ENCODE measurements around the gene SMAD7. TPM values are rescaled to one million over a fixed set of nuclear protein-coding genes. Genes with fewer than 3 reads are reported as not detected.

SMAD7 gene
- total RNA-seq, 5 donors from 2014 or later (not counting 1 experiment from before 2014, with no cell fraction given) = 28.5 to 138 (median 57.7) TPM

DNA sequence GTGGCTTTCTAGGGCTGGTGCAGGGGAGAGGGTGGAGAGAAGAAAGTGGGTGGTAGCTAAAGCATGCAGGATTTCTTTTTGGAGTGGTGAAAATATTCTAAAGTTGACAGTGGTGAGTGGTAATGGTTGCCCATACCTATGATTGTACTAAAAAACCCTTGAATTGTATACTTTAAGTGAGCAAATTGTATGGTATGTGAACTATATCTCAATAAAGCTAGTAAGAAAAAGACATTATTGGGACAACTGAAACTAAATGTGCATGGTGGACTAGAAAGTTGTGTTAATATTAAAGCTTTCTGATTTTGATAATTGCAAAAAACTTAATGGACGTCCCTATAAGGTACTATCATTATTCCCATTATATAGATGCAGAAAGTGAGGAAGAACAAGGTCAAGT, 50.3 kb downstream of the SMAD7 start:
- no peak for DNase-seq
- H3K4me3 Mint-ChIP-seq = no peak overlapping the region
- H3K27ac ChIP-seq (ENCODE audit: low read length) = no peak overlapping the region
- H3K27me3 ChIP-seq (replicated peaks in 1 of 2; ENCODE audit: control insufficient read depth in 2 of 2, extremely low read depth in 1 of 2, insufficient read depth in 2 of 2, low read length in 1 of 2) = peaks cover 0 to 9% of the 10 kb centered on the region in 2 experiments
- peaks cover 7% of the 10 kb centered on the region for H3K36me3 Mint-ChIP-seq
- H3K4me3 ChIP-seq (ENCODE audit: control insufficient read depth in 1 of 2, extremely low read depth in 1 of 2, low read length in 1 of 2) = no peak overlapping the region
- no CpG with 5 or more reads among the region's 1 CpG for WGBS (ENCODE audit: insufficient coverage)
- no peak for ATAC-seq (replicated peaks in 1 of 4)
- no peak overlapping the region for H3K27ac Mint-ChIP-seq
- H3K27me3 Mint-ChIP-seq = no peaks in the 10 kb centered on the region
- peaks cover 7 to 20% (median 17%) of the 10 kb centered on the region in 3 donors for H3K4me1 Mint-ChIP-seq
- H3K9me3 Mint-ChIP-seq = peaks cover 4 to 23% (median 7%) of the 10 kb centered on the region in 3 donors
- ChIA-PET POLR2A (no interaction called here), CTCF (interaction anchor here in 1 of 2 donors (0.6 kb wide), 1 partner anchor 53 kb away, joined by 3 read pairs; no protein-coding TSS in a partner anchor)
- H3K36me3 ChIP-seq (ENCODE audit: control insufficient read depth in 2 of 2, extremely low read depth in 1 of 2, insufficient read depth in 1 of 2, low read length in 1 of 2) = no peaks in the 10 kb centered on the region
- H3K4me1 ChIP-seq (ENCODE audit: control insufficient read depth in 1 of 2, extremely low read depth in 1 of 2, insufficient read depth in 2 of 2, low read length in 2 of 2) = peaks cover 0 to 2% of the 10 kb centered on the region in 2 experiments
- peaks cover 3% of the 10 kb centered on the region for H3K9me3 ChIP-seq

DNA sequence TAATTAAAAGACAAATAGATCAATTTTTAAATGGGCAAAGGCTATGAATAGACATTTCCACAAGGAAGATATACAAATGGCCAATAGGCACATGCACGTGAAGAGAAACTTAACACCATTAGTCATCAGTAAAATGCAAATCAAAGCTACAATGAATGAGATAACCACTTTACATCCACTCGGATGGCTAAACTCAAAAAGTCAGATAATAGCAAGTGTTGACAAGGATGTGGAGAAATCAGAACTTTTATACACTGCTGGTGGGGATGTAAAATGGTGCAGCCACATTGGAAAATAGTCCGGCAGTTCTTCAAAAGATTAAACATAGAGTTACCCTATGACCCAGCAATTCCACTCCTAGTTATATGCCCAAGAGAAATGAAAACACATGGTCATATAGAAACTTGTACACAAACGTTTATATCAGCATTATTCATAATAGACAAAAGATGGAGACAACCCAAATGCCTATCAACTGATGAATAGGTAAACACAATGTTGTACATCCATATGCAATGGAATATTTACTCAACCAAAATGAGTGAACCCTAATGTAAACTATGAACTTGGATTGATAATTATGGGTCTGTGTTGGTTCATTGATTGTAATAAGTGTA, 51.1 kb downstream of the SMAD7 start:
- Mint-ChIP-seq H3K36me3 (peaks cover 7% of the 10 kb centered on the region), H3K27ac (no peak overlapping the region), H3K27me3 (no peaks in the 10 kb centered on the region), H3K4me1 (peaks cover 7 to 20% (median 17%) of the 10 kb centered on the region in 3 donors), H3K9me3 (peaks cover 4 to 14% (median 7%) of the 10 kb centered on the region in 3 donors), H3K4me3 (no peak overlapping the region)
- DNase-seq (no peak), ATAC-seq (replicated peaks in 1 of 4) (no peak)
- Histone ChIP-seq H3K9me3 (no peaks in the 10 kb centered on the region), H3K4me3 (ENCODE audit: control insufficient read depth in 1 of 2, extremely low read depth in 1 of 2, low read length in 1 of 2) (no peak overlapping the region), H3K36me3 (ENCODE audit: control insufficient read depth in 2 of 2, extremely low read depth in 1 of 2, insufficient read depth in 1 of 2, low read length in 1 of 2) (no peaks in the 10 kb centered on the region), H3K27ac (ENCODE audit: low read length) (no peak overlapping the region), H3K27me3 (replicated peaks in 1 of 2; ENCODE audit: control insufficient read depth in 2 of 2, extremely low read depth in 1 of 2, insufficient read depth in 2 of 2, low read length in 1 of 2) (peaks cover 0 to 6% of the 10 kb centered on the region in 2 experiments), H3K4me1 (ENCODE audit: control insufficient read depth in 1 of 2, extremely low read depth in 1 of 2, insufficient read depth in 2 of 2, low read length in 2 of 2) (peaks cover 0 to 2% of the 10 kb centered on the region in 2 experiments)
- ChIA-PET CTCF (no interaction called here), POLR2A (no interaction called here)
- no CpG with 5 or more reads among the region's 4 CpGs for WGBS (ENCODE audit: insufficient coverage)

DNA sequence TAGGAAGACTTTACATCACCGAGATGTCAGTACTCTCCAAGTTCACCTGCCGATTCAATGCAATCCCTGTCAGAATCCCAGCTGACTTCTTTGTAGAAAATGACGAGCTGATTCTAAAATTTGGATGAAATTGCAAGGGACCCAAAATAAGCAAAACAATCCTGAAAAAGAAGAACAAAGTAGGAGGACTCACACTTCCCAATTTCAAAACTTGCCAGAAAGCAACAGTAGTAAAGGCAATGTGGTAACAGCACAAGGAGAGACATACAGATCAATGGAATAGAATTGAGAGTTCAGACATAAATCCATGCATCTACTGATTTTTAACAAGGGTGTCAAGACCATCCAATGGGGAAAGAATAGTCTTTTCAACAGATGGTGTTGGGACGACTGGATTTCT, 52.2 kb downstream of the SMAD7 start:
- H3K9me3 Mint-ChIP-seq = peaks cover 0 to 6% (median 0%) of the 10 kb centered on the region in 3 donors
- peaks cover 7 to 20% (median 17%) of the 10 kb centered on the region in 3 donors for H3K4me1 Mint-ChIP-seq
- no peaks in the 10 kb centered on the region for H3K36me3 Mint-ChIP-seq
- H3K4me3 ChIP-seq (ENCODE audit: control insufficient read depth in 1 of 2, extremely low read depth in 1 of 2, low read length in 1 of 2) = no peak overlapping the region
- ATAC-seq (replicated peaks in 1 of 4) = no peak
- WGBS (ENCODE audit: insufficient coverage) = 100% methylated on average over 1 of the region's 4 CpGs
- H3K27ac Mint-ChIP-seq = peak overlapping the region in 1 of 2 donors; percentile 45
- no peak overlapping the region for H3K27ac ChIP-seq (ENCODE audit: low read length)
- peaks cover 0 to 2% of the 10 kb centered on the region in 2 experiments for H3K4me1 ChIP-seq (ENCODE audit: control insufficient read depth in 1 of 2, extremely low read depth in 1 of 2, insufficient read depth in 2 of 2, low read length in 2 of 2)
- DNase-seq = no peak
- H3K4me3 Mint-ChIP-seq = no peak overlapping the region
- H3K9me3 ChIP-seq = no peaks in the 10 kb centered on the region
- CTCF ChIA-PET = no interaction called here
- H3K27me3 Mint-ChIP-seq = no peaks in the 10 kb centered on the region
- H3K27me3 ChIP-seq (replicated peaks in 1 of 2; ENCODE audit: control insufficient read depth in 2 of 2, extremely low read depth in 1 of 2, insufficient read depth in 2 of 2, low read length in 1 of 2) = peaks cover 0 to 5% of the 10 kb centered on the region in 2 experiments
- H3K36me3 ChIP-seq (ENCODE audit: control insufficient read depth in 2 of 2, extremely low read depth in 1 of 2, insufficient read depth in 1 of 2, low read length in 1 of 2) = no peaks in the 10 kb centered on the region
- POLR2A ChIA-PET = no interaction called here

DNA sequence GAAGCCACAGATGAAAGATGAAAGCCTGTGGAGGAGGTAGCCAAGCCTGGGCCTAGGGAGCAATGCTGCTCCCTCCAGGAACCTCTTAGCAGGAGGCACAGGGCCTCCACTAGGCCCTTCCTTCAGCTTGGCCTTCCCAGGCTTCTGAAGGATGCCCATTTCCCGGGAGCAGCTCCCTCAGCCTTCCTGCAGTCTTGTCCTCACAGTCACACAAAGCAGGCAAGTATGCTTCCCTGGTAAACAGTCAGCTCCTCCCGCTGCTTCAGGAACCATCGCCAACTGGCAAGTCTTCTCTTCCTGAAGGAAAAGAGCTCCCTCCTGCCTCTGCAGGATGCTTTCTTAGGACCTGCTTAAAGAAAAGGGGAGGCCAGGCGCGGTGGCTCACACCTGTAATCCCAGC, 53.2 kb downstream of the SMAD7 start:
- Histone ChIP-seq H3K36me3 (ENCODE audit: control insufficient read depth in 2 of 2, extremely low read depth in 1 of 2, insufficient read depth in 1 of 2, low read length in 1 of 2) (no peaks in the 10 kb centered on the region), H3K4me3 (ENCODE audit: control insufficient read depth in 1 of 2, extremely low read depth in 1 of 2, low read length in 1 of 2) (no peak overlapping the region), H3K4me1 (ENCODE audit: control insufficient read depth in 1 of 2, extremely low read depth in 1 of 2, insufficient read depth in 2 of 2, low read length in 2 of 2) (peaks cover 0 to 2% of the 10 kb centered on the region in 2 experiments), H3K27me3 (replicated peaks in 1 of 2; ENCODE audit: control insufficient read depth in 2 of 2, extremely low read depth in 1 of 2, insufficient read depth in 2 of 2, low read length in 1 of 2) (no peaks in the 10 kb centered on the region), H3K9me3 (no peaks in the 10 kb centered on the region), H3K27ac (ENCODE audit: low read length) (no peak overlapping the region)
- no peak overlapping the region for H3K27ac Mint-ChIP-seq
- ChIA-PET POLR2A (interaction anchor here in 1 of 2 donors (0.6 kb wide), 1 partner anchor 66 kb away, joined by 3 read pairs; no protein-coding TSS in a partner anchor), CTCF (interaction anchor here in 1 of 2 donors (0.7 kb wide), 1 partner anchor 94 kb away, joined by 3 read pairs; no protein-coding TSS in a partner anchor)
- WGBS (ENCODE audit: insufficient coverage) = 91% methylated on average over 3 of the region's 5 CpGs
- no peak overlapping the region for H3K4me3 Mint-ChIP-seq
- H3K4me1 Mint-ChIP-seq = peaks cover 7 to 20% (median 17%) of the 10 kb centered on the region in 3 donors
- H3K9me3 Mint-ChIP-seq = peaks cover 0 to 6% (median 0%) of the 10 kb centered on the region in 3 donors
- no peaks in the 10 kb centered on the region for H3K36me3 Mint-ChIP-seq
- H3K27me3 Mint-ChIP-seq = no peaks in the 10 kb centered on the region
- ATAC-seq (replicated peaks in 1 of 4) = no peak
- no peak for DNase-seq

DNA sequence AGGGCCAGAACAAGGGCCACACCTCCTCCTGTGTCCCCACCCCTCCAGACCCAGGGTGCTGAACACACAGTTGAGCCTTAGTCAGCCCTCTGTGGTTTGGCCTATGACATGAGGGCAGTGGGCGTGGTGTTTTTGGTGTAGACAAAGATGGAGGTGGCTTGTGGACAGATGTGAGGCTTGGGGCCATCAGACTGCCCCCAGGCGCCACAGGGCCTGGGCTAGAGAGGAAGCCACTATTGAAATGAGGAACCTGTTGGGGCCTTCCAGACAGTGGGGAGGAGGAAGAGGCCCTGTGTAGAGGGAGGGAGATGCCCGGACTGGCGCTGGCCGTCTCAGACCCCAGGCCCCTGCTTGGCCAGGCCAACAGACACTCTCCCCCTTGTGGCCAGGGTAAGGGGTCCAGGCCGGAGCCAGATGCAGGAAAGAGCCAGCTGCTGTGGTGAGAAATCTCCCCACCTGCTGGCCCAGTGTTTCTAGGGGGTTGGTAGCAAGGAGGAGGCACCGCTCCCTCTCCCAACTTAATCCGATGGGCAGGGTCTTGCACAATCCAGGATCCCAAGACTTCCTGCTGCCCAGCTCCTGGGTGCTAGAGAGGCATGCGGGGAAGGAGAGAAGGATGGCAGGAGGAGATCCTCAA, 53.8 kb downstream of the SMAD7 start:
- CTCF ChIA-PET = no interaction called here
- no peaks in the 10 kb centered on the region for H3K36me3 Mint-ChIP-seq
- peak in 20 of 35 experiments; percentile 5 to 64 (median 20) for DNase-seq

DNA sequence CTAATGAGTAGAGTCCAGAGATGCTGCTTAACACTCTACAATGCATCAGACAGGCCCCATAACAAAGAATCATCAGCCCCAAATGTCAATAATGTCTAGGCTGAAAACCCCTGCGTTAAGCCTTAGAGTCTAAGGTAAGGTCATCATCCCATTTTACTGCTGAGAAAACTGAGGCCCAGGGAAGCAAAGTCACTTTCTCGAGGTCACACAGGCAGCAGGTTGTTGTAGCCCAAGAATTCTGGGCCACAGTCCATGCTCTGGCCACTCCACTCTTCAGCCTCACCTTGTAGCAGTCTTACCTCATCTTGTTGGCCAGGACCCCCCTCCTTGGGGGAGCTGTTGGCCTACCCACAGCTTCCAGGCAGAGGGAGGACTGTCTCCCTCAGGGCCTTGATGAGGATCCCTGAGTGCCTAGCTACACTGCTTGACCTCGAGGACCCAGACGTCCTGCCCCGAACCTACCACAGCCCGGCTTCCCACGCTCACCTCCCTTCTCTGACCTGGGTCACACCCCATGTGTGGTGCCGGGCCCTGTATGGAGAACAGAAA, 54.4 kb downstream of the SMAD7 start:
- Mint-ChIP-seq H3K4me3 (no peak overlapping the region), H3K36me3 (no peaks in the 10 kb centered on the region), H3K9me3 (peaks cover 0 to 6% (median 0%) of the 10 kb centered on the region in 3 donors), H3K4me1 (peaks cover 7 to 20% (median 17%) of the 10 kb centered on the region in 3 donors), H3K27me3 (no peaks in the 10 kb centered on the region), H3K27ac (no peak overlapping the region)
- no peak for DNase-seq
- 96% methylated on average over 8 of the region's 8 CpGs for WGBS (ENCODE audit: insufficient coverage)
- no peak for ATAC-seq (replicated peaks in 1 of 4)
- no peak overlapping the region for H3K27ac ChIP-seq (ENCODE audit: low read length)
- peaks cover 0 to 2% of the 10 kb centered on the region in 2 experiments for H3K4me1 ChIP-seq (ENCODE audit: control insufficient read depth in 1 of 2, extremely low read depth in 1 of 2, insufficient read depth in 2 of 2, low read length in 2 of 2)
- no peak overlapping the region for H3K4me3 ChIP-seq (ENCODE audit: control insufficient read depth in 1 of 2, extremely low read depth in 1 of 2, low read length in 1 of 2)
- no peaks in the 10 kb centered on the region for H3K36me3 ChIP-seq (ENCODE audit: control insufficient read depth in 2 of 2, extremely low read depth in 1 of 2, insufficient read depth in 1 of 2, low read length in 1 of 2)
- no peaks in the 10 kb centered on the region for H3K27me3 ChIP-seq (replicated peaks in 1 of 2; ENCODE audit: control insufficient read depth in 2 of 2, extremely low read depth in 1 of 2, insufficient read depth in 2 of 2, low read length in 1 of 2)
- POLR2A ChIA-PET = no interaction called here
- CTCF ChIA-PET = no interaction called here
- no peaks in the 10 kb centered on the region for H3K9me3 ChIP-seq

More for the DNA sequence above, 53.8 kb downstream of the SMAD7 start:
- Histone ChIP-seq H3K4me1 (ENCODE audit: control insufficient read depth in 1 of 2, extremely low read depth in 1 of 2, insufficient read depth in 2 of 2, low read length in 2 of 2) (peaks cover 0 to 2% of the 10 kb centered on the region in 2 experiments), H3K4me3 (ENCODE audit: control insufficient read depth in 1 of 2, extremely low read depth in 1 of 2, low read length in 1 of 2) (no peak overlapping the region), H3K27ac (ENCODE audit: low read length) (no peak overlapping the region), H3K9me3 (no peaks in the 10 kb centered on the region), H3K27me3 (replicated peaks in 1 of 2; ENCODE audit: control insufficient read depth in 2 of 2, extremely low read depth in 1 of 2, insufficient read depth in 2 of 2, low read length in 1 of 2) (no peaks in the 10 kb centered on the region), H3K36me3 (ENCODE audit: control insufficient read depth in 2 of 2, extremely low read depth in 1 of 2, insufficient read depth in 1 of 2, low read length in 1 of 2) (no peaks in the 10 kb centered on the region)
- H3K9me3 Mint-ChIP-seq = peaks cover 0 to 6% (median 0%) of the 10 kb centered on the region in 3 donors
- no peaks in the 10 kb centered on the region for H3K27me3 Mint-ChIP-seq
- H3K27ac Mint-ChIP-seq = no peak overlapping the region
- WGBS (ENCODE audit: insufficient coverage) = 88% methylated on average over 3 of the region's 9 CpGs
- ATAC-seq (replicated peaks in 1 of 4) = peak in 2 of 4 experiments; percentile 27 to 35
- POLR2A ChIA-PET = interaction anchor here in 1 of 2 donors (0.6 kb wide), 1 partner anchor 65 kb away, joined by 3 read pairs; no protein-coding TSS in a partner anchor
- no peak overlapping the region for H3K4me3 Mint-ChIP-seq
- peaks cover 7 to 20% (median 17%) of the 10 kb centered on the region in 3 donors for H3K4me1 Mint-ChIP-seq

Data from T-cell (primary cell).